ENCODE measurements around the gene HRH1.

Gene HRH1

GRCh38 chr3:11140713-11141104, 13.6 kb upstream of the HRH1 start:
- H3F3A ChIP-seq (ENCODE audit: insufficient read depth): no peaks in the 10 kb centered on the region
- H3K9ac ChIP-seq (ENCODE audit: low read length): no peak overlapping the region
- no peak overlapping the region for H2AFZ ChIP-seq (ENCODE audit: low read depth, low read length, severe bottlenecking)
- TF ChIP-seq EZH2phosphoT487 (conservative IDR thresholded peaks at IDR 0.05; ENCODE audit: low read length): no peak
- TF ChIP-seq, protein P1, sequence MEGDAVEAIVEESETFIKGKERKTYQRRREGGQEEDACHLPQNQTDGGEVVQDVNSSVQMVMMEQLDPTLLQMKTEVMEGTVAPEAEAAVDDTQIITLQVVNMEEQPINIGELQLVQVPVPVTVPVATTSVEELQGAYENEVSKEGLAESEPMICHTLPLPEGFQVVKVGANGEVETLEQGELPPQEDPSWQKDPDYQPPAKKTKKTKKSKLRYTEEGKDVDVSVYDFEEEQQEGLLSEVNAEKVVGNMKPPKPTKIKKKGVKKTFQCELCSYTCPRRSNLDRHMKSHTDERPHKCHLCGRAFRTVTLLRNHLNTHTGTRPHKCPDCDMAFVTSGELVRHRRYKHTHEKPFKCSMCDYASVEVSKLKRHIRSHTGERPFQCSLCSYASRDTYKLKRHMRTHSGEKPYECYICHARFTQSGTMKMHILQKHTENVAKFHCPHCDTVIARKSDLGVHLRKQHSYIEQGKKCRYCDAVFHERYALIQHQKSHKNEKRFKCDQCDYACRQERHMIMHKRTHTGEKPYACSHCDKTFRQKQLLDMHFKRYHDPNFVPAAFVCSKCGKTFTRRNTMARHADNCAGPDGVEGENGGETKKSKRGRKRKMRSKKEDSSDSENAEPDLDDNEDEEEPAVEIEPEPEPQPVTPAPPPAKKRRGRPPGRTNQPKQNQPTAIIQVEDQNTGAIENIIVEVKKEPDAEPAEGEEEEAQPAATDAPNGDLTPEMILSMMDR (IDR thresholded peaks at IDR 0.05; ENCODE audit: insufficient read depth, low read length, poor library complexity, severe bottlenecking): no peak
- no peak overlapping the region for H3K4me3 ChIP-seq (ENCODE audit: insufficient read depth, low read length, poor library complexity, severe bottlenecking)
- H3K4me2 ChIP-seq (ENCODE audit: low read depth, low read length, poor library complexity, severe bottlenecking): no peak overlapping the region
- H3K27ac ChIP-seq (ENCODE audit: low read depth, low read length): no peak overlapping the region
- no peaks in the 10 kb centered on the region for H4K20me1 ChIP-seq (ENCODE audit: low read depth, low read length)
- H3K9me3 ChIP-seq (ENCODE audit: insufficient read depth, low read length): no peaks in the 10 kb centered on the region
- no peaks in the 10 kb centered on the region for H3K36me3 ChIP-seq (ENCODE audit: low read length)
- no peaks in the 10 kb centered on the region for H3K27me3 ChIP-seq (ENCODE audit: low read length)
- H3K79me2 ChIP-seq (ENCODE audit: insufficient read depth, low read length): no peaks in the 10 kb centered on the region
- no peaks in the 10 kb centered on the region for H3K9me2 ChIP-seq (replicated peaks; ENCODE audit: insufficient read depth, low read length)

GRCh38 chr3:11143476-11143875, 10.8 kb upstream of the HRH1 start:
- H3K4me2 ChIP-seq (ENCODE audit: low read depth, low read length, poor library complexity, severe bottlenecking): no peak overlapping the region
- no peak overlapping the region for H3K27ac ChIP-seq (ENCODE audit: low read depth, low read length)
- no peaks in the 10 kb centered on the region for H3F3A ChIP-seq (ENCODE audit: insufficient read depth)
- TF ChIP-seq, protein P1 (IDR thresholded peaks at IDR 0.05; ENCODE audit: insufficient read depth, low read length, poor library complexity, severe bottlenecking): no peak
- no peak for TF ChIP-seq EZH2phosphoT487 (conservative IDR thresholded peaks at IDR 0.05; ENCODE audit: low read length)
- H3K9me3 ChIP-seq (ENCODE audit: insufficient read depth, low read length): no peaks in the 10 kb centered on the region
- no peak overlapping the region for H3K4me3 ChIP-seq (ENCODE audit: insufficient read depth, low read length, poor library complexity, severe bottlenecking)
- no peak overlapping the region for H3K9ac ChIP-seq (ENCODE audit: low read length)
- no peaks in the 10 kb centered on the region for H3K9me2 ChIP-seq (replicated peaks; ENCODE audit: insufficient read depth, low read length)
- H3K27me3 ChIP-seq (ENCODE audit: low read length): no peaks in the 10 kb centered on the region
- no peaks in the 10 kb centered on the region for H3K36me3 ChIP-seq (ENCODE audit: low read length)
- H2AFZ ChIP-seq (ENCODE audit: low read depth, low read length, severe bottlenecking): no peak overlapping the region
- no peaks in the 10 kb centered on the region for H4K20me1 ChIP-seq (ENCODE audit: low read depth, low read length)
- H3K79me2 ChIP-seq (ENCODE audit: insufficient read depth, low read length): no peaks in the 10 kb centered on the region

- no peak for TF ChIP-seq EZH2phosphoT487 (conservative IDR thresholded peaks at IDR 0.05; ENCODE audit: low read length)
- TF ChIP-seq, protein P1 (IDR thresholded peaks at IDR 0.05; ENCODE audit: insufficient read depth, low read length, poor library complexity, severe bottlenecking): no peak
- Histone ChIP-seq H3K27me3 (ENCODE audit: low read length) (no peaks in the 10 kb centered on the region), H3K79me2 (ENCODE audit: insufficient read depth, low read length) (no peaks in the 10 kb centered on the region), H3F3A (ENCODE audit: insufficient read depth) (no peaks in the 10 kb centered on the region), H3K9me2 (replicated peaks; ENCODE audit: insufficient read depth, low read length) (no peaks in the 10 kb centered on the region), H3K4me3 (ENCODE audit: insufficient read depth, low read length, poor library complexity, severe bottlenecking) (no peak overlapping the region), H3K9ac (ENCODE audit: low read length) (no peak overlapping the region), H3K27ac (ENCODE audit: low read depth, low read length) (no peak overlapping the region), H3K36me3 (ENCODE audit: low read length) (no peaks in the 10 kb centered on the region), H4K20me1 (ENCODE audit: low read depth, low read length) (no peaks in the 10 kb centered on the region), H3K9me3 (ENCODE audit: insufficient read depth, low read length) (no peaks in the 10 kb centered on the region), H3K4me2 (ENCODE audit: low read depth, low read length, poor library complexity, severe bottlenecking) (no peak overlapping the region), H2AFZ (ENCODE audit: low read depth, low read length, severe bottlenecking) (no peak overlapping the region)
These were observed 9.3 kb upstream of the HRH1 start for GRCh38 chr3:11144996-11145395.
